HFFc6 (cell line): ENCODE results near the gene IRX2. TPM values are rescaled to one million over a fixed set of nuclear protein-coding genes. Genes with fewer than 3 reads are reported as not detected.

Experiments used
- DNase-seq: peaks from one replicate; pipeline ENCODE4 v3.0.0-alpha.2; 2018
- H3K27ac Mint-ChIP-seq: 2 replicates; pipeline ENCODE4 v1.8.0; 2020; ENCODE audit warnings: mild to moderate bottlenecking, mixed read lengths
- H3K27me3 Mint-ChIP-seq: 2 replicates; pipeline ENCODE4 v1.8.0; 2021; ENCODE audit warnings: mild to moderate bottlenecking, moderate library complexity, mixed read lengths; ENCODE audit not compliant: insufficient read depth
- H3K36me3 Mint-ChIP-seq: 2 replicates; pipeline ENCODE4 v1.8.0; 2021; ENCODE audit warnings: low read depth, mixed read lengths
- H3K4me1 Mint-ChIP-seq: 2 replicates; pipeline ENCODE4 v1.8.0; 2020; ENCODE audit warnings: low read depth, mixed read lengths
- H3K4me3 Mint-ChIP-seq: 2 replicates; pipeline ENCODE4 v1.8.0; 2020; ENCODE audit warnings: mild to moderate bottlenecking, moderate library complexity, mixed read lengths
- H3K9me3 Mint-ChIP-seq: 2 replicates; pipeline ENCODE4 v1.8.0; 2020; ENCODE audit warnings: mild to moderate bottlenecking, mixed read lengths
- CTCF ChIP-seq: fragments of 200-600 bp; sonication (generic); IDR thresholded peaks from 2 replicates; pipeline ENCODE4 v1.5.0; 2021; ENCODE audit warnings: antibody characterized with exemption, mild to moderate bottlenecking
- total RNA-seq, 6 experiments: library from RNA; stranded (reverse); fragmentation: NEBNext Ultra II Directional; extraction: Animal tissue kit (Norgen Biotek cat#: 25700); gene quantifications; 2 replicates in 1 of 6; 3 replicates in 5 of 6; pipeline ENCODE4 v1.2.3, GENCODE V29; 2021

IRX2 gene
- total RNA-seq, 6 experiments from 2014 or later = 2.8 to 5.5 (median 3.5) TPM

DNA sequence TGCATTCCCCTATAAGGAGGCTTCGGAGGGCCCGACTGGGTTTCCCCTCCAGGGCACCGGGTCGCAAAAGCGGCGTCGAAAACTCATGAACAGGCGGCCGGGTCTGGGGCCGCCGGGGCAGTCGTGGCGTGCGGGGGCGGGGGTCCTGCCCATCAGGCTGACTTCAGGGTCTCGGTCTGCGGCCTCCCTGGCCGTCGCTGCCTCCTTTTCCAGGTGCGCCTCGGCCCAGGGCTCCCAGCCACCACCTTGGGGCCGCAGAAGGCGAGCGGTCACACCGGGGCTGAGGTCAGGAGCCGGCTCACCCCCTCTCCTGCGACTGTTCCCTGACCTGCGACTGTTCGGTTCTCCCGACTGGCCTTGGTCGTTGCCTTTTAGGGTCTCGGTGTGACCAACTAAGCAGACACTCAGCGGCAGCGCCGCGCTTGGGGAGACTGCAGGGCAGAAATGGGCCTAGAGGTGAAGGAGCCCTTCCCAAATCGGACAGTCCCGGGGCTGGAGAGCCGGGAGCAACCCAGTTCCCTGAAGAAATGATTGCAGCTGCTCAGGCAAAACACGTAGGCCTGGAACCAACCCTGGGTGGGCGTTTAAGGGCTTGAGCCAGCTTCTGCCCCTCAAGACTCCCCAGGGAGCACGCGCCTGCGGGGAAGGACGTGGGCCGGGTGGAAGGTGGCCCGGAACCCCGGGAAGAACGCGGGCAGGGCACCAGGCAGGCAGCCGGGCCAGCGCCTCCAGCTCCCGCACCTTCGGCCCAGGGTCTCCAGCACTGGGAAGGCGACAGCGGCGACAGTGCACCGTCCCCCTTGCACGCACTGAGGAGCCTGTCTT, 11.2 kb downstream of the IRX2 start:
- no peak for TF ChIP-seq CTCF
- Mint-ChIP-seq H3K27ac (no peak overlapping the region), H3K27me3 (peaks cover 2% of the 10 kb centered on the region; the same call in 1 of the 2 replicates), H3K9me3 (peaks cover 5% of the 10 kb centered on the region; the same call in 1 of the 2 replicates), H3K4me1 (no peaks in the 10 kb centered on the region), H3K36me3 (no peaks in the 10 kb centered on the region), H3K4me3 (no peak overlapping the region)
- no peak for DNase-seq

- H3K36me3 Mint-ChIP-seq = no peaks in the 10 kb centered on the region
- no peak overlapping the region for H3K27ac Mint-ChIP-seq
- H3K27me3 Mint-ChIP-seq = peaks cover 2% of the 10 kb centered on the region; the same call in 1 of the 2 replicates
- peak overlapping the region; percentile 76 for H3K4me3 Mint-ChIP-seq
- no peak for TF ChIP-seq CTCF
- H3K9me3 Mint-ChIP-seq = peaks cover 5% of the 10 kb centered on the region; the same call in 1 of the 2 replicates
- H3K4me1 Mint-ChIP-seq = no peaks in the 10 kb centered on the region
- no peak for DNase-seq
These were observed 12.0 kb downstream of the IRX2 start for GRCh38 chr5:2739360-2740050.

DNA sequence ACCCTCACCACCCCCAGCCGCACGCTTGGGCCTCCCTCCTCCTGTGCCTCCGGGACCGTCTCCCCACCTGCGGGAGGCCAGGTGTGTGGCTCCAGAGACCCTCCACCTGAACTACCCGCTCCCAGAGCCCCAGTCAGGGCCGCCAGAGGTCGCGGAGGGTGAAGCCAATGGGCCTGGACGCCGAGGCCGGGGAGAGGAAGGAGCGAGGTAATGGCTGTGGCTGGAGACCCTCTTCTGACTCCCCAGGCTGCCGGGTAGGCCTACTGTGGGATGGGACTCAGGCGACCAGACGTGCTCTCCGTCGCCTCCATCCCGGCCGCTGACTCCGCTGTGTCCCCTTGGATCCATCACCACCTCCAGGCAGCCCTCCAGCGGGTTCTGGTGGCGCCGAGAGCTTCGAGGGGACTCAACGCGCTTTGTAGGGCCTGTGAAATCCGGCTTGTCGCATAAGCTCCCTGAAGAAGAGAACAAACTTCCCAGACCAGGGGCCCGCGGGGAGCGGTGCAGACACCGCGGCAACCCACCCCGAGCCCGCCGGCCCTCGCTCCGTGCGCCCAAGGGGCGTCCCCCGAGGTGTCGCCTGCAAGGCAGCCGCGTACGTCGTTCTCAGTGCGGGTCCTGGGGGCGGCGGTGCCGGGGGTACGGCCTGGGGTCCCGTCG, 12.6 kb downstream of the IRX2 start:
- no peak for TF ChIP-seq CTCF
- Mint-ChIP-seq H3K27me3 (peaks cover 2% of the 10 kb centered on the region; the same call in 1 of the 2 replicates), H3K36me3 (no peaks in the 10 kb centered on the region), H3K4me1 (no peaks in the 10 kb centered on the region), H3K4me3 (peak overlapping the region; percentile 76), H3K9me3 (peaks cover 5% of the 10 kb centered on the region; the same call in 1 of the 2 replicates), H3K27ac (no peak overlapping the region)
- no peak for DNase-seq

GRCh38 chr5:2738156-2738699, 13.2 kb downstream of the IRX2 start:
- TF ChIP-seq CTCF = no peak
- peaks cover 5% of the 10 kb centered on the region; the same call in 1 of the 2 replicates for H3K9me3 Mint-ChIP-seq
- H3K27ac Mint-ChIP-seq = no peak overlapping the region
- peaks cover 3% of the 10 kb centered on the region; the same call in 1 of the 2 replicates for H3K27me3 Mint-ChIP-seq
- H3K4me1 Mint-ChIP-seq = no peaks in the 10 kb centered on the region
- DNase-seq = no peak
- no peaks in the 10 kb centered on the region for H3K36me3 Mint-ChIP-seq
- no peak overlapping the region for H3K4me3 Mint-ChIP-seq
